Measurements from ENCODE around the gene TSPAN10.
"Not testable (repeated sequence)": the region's sequence is repeated elsewhere in the genome, so short reads cannot be mapped to it uniquely, and the experiment has no call there.

TSPAN10 gene

DNA sequence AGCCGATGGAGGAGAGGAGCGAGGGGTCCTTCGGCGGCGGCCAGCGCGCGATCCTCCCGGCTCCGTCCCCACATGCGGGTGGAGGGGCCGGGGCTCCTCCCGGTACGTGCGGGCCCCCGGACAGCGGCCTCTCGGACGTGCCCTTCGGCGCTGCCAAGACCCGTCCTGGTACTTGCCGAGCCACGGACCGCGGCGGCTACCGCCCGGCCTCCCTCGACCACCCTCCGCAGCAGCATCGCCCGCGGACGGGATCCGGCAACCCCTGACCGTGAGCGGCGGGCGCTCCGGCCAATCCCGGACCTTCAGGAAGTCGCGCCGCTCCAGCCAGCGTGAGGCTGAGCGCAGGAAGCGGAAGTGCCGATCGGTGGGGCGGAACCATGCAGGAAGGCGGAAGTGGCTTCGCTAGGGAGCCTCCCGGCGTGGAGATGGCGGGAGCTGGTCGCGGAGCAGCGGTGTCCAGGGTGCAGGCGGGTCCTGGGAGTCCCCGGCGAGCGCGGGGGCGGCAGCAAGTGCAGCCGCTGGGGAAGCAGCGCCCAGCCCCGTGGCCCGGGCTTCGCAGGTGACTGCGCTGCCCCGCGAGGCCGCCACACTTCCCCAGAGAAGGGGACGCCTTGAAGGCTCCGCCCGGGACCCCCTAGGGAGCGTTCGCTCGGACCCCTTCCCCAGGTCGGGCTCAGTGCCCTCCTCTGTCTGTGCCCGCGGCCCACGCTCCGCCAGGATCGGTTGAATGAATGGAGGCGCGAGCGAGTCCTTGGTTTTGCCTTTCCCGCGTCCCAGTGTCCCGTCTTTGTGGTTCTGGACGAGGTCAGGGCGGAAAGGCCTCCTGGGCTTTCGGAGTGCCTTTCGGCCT lies 29.6 kb downstream of the TSPAN10 start, which contains the start of the genes CCDC137 and OXLD1:
CCDC137 (plus strand) TSS at position 396 of the 850 bp plus-strand sequence; CDS start at position 426, 30 bp downstream.
OXLD1 (minus strand) TSS at position 264 of the 850 bp plus-strand sequence; CDS start at position 236, 28 bp downstream.
- Mint-ChIP-seq H3K4me3 (peak within 1 kb of the TSS; percentile 92 to 97), H3K27ac (peak within 1 kb of the TSS; percentile 94 to 98), H3K4me1 (peaks cover 73% of the 10 kb centered on the region), H3K9me3 (no peaks in the 10 kb centered on the region), H3K27me3 (no peaks in the 10 kb centered on the region)
- DNase-seq (peak; percentile 90 to 95), ATAC-seq (peak; percentile 95)

DNA sequence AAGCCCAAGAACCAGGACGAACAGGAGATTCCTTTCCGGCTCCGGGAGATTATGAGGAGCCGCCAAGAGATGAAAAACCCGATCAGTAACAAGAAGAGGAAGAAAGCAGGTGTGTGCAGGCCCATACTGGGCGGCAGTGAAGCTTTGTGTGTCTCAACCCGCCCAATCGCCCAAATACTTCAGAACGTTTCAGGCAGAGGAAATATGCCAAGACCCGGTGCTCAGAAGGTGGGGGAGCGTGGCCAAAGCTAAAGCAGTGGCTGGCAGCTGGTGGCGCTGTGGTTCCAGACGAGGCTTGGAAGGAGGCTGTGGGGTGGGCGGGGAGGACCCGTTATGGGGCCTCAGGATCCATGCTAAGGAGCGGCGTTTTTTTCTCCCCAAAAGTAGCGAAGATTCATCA lies 30.8 kb downstream of the TSPAN10 start:
- no peak for ATAC-seq
- DNase-seq: no peak
- Mint-ChIP-seq H3K4me3 (peak overlapping the region; percentile 92 to 97), H3K9me3 (no peaks in the 10 kb centered on the region), H3K27me3 (no peaks in the 10 kb centered on the region), H3K4me1 (peaks cover 76% of the 10 kb centered on the region), H3K27ac (peak overlapping the region; percentile 15 to 87)

DNA sequence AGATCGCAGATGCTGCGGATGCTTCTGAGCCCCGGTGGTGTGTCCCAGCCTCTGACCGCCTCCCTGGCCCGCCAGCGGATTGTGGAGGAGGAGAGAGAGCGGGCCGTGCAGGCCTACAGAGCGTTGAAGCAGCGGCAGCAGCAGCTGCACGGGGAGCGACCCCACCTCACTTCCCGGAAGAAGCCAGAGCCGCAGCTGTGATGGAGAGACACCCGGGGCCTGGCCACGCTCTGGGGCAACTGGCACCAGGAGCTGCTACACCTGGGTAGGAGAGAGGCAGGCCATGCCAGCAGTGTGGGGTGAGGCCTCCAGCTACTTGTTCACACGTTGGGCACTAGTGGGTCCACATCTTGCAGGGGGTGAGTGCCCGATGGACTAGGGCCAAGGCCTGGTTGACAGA lies 35.5 kb downstream of the TSPAN10 start:
- DNase-seq (no peak), ATAC-seq (no peak)
- H3K27me3 Mint-ChIP-seq: no peaks in the 10 kb centered on the region
- no peak overlapping the region for H3K4me3 Mint-ChIP-seq
- H3K9me3 Mint-ChIP-seq: no peaks in the 10 kb centered on the region
- H3K27ac Mint-ChIP-seq: no peak overlapping the region
- H3K4me1 Mint-ChIP-seq: peaks cover 50% of the 10 kb centered on the region

DNA sequence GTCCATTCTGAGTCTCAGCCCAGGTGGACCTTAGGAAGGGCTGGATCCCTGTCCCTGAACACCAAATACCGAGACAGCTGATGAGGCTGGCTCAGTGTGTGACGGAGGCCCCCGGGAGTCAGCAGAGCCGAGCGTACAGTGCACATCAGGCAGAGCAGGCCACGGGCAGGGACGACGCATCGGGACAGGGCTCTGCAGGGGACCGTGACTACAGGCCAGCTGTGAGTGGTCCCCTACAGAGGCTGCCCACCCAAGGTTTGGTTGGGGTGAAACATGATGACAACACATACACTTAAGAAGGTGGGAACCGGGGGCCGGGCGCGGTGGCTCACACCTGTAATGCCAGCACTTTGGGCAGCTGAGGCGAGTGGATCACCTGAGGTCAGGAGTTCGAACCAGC lies 36.0 kb downstream of the TSPAN10 start:
- H3K4me1 Mint-ChIP-seq: peaks cover 46% of the 10 kb centered on the region
- no peaks in the 10 kb centered on the region for H3K27me3 Mint-ChIP-seq
- ATAC-seq (no peak), DNase-seq (no peak)
- no peak overlapping the region for H3K27ac Mint-ChIP-seq
- H3K9me3 Mint-ChIP-seq: no peaks in the 10 kb centered on the region
- H3K4me3 Mint-ChIP-seq: no peak overlapping the region

DNA sequence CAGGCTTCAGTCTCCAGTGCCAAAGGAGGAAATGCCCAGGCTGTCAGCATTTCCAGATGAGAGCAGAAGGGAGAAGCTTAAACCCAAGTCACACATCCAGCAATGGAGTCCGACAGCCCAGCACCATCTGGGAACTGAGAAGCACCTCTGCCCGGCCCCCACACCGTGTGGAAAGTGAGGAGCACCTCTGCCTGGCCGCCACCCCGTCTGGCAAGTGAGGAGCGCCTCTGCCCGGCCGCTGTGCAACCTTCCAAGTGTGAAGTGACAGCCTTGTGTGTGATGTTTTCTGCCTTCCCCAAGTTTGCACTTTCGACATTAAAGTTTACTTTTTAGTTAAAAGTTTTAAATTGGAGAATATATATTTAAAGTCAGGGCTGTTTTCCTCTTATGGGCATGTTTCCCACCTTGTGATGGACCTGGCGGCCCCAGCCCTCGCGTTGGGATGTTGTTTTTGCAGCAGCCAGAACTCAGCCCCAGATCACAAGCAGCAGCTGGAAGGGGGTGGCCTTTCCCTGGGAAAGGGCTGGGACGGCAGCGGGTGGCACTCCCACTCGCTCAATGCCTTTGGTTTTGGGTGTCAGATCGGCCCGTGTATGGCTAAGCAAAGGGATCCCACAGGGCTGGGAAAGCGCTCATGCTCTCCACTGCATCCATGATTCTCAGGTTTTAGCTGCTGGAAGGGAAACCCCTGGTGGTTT lies 36.7 kb downstream of the TSPAN10 start:
- Mint-ChIP-seq H3K4me1 (peaks cover 38% of the 10 kb centered on the region), H3K9me3 (no peaks in the 10 kb centered on the region), H3K4me3 (no peak overlapping the region), H3K27ac (no peak overlapping the region), H3K27me3 (no peaks in the 10 kb centered on the region)
- no peak for ATAC-seq
- DNase-seq: no peak

DNA sequence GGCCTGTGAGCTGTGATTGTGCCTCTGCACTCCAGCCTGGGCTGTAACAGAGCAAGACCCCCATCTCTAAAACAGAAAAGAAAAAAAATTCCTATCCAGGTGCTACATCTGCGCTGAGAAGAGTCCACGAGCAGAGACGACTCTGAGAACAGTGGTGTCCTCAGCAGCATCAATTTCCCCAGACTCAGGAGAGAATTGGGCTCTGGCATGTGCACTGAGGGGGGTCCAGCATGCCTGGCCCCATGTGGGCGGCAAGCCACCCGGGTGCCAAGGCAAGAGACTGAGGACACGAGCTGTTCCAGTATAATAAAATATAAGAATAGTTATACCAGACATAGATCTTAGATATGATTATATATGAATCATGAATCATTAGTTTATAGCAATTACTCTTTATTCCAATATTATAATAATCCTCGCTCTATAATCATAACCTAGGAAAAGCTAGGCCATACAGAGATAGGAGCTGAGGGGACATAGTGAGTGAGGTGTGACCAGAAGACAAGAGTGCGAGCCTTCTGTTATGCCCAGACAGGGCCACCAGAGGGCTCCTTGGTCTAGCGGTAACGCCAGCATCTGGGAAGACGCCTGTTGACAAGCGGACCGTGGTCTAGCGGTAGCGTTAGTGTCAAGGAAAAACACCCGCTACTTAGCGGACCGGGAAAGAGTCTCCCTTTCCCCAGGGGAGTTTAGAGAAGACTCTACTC lies 38.7 kb downstream of the TSPAN10 start:
- not testable (repeated sequence) for ATAC-seq, H3K9me3 Mint-ChIP-seq, H3K4me3 Mint-ChIP-seq, H3K27me3 Mint-ChIP-seq, H3K27ac Mint-ChIP-seq
- peak; percentile 30 to 44 for DNase-seq
- peaks cover 24% of the 10 kb centered on the region for H3K4me1 Mint-ChIP-seq

DNA sequence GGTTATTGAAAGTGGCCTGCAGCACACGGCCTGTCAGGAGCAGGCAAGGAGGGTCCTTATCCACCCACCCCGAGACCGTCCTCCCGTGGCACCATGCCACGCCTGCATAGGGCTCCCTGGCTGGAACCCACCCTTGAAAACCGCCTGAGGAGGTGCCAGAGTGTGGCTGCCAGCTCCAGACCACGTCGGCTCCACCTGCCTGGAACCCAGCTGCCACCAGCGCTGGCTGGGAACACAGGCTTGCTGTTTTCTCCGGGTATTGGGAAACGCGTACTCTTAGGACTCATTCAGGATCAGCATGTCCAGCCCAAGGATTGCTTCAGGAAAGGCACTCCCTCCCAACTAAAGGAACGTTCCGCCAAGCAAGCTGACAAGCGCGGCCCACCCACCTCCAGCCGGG lies 39.9 kb downstream of the TSPAN10 start:
- Mint-ChIP-seq H3K4me3 (no peak overlapping the region), H3K4me1 (peaks cover 30% of the 10 kb centered on the region), H3K9me3 (no peaks in the 10 kb centered on the region), H3K27ac (peak overlapping the region in 1 of 2 donors; percentile 31), H3K27me3 (no peaks in the 10 kb centered on the region)
- ATAC-seq: no peak
- DNase-seq: no peak

DNA sequence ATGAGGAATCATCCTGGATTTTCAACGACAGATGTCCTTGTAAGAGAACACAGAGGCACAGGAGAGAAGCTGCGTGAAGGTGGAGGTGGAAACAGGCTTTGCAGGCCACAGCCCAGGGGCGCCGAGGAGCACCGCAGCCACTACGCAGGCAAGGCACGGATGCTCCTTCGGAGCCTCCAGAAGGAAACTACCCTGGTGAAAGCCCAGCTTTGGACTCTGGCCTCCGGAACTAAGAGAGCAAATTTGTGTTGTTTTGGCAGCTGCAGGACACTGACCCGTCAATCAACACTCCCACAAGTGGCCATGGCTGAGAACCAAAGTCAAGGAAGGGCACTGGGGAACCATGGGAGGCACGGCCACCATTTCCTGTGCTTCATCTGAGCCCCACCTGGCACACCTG lies 43.2 kb downstream of the TSPAN10 start:
- H3K4me1 Mint-ChIP-seq: peaks cover 35% of the 10 kb centered on the region
- no peak overlapping the region for H3K27ac Mint-ChIP-seq
- no peaks in the 10 kb centered on the region for H3K9me3 Mint-ChIP-seq
- no peak overlapping the region for H3K4me3 Mint-ChIP-seq
- DNase-seq (no peak), ATAC-seq (no peak)
- H3K27me3 Mint-ChIP-seq: no peaks in the 10 kb centered on the region

DNA sequence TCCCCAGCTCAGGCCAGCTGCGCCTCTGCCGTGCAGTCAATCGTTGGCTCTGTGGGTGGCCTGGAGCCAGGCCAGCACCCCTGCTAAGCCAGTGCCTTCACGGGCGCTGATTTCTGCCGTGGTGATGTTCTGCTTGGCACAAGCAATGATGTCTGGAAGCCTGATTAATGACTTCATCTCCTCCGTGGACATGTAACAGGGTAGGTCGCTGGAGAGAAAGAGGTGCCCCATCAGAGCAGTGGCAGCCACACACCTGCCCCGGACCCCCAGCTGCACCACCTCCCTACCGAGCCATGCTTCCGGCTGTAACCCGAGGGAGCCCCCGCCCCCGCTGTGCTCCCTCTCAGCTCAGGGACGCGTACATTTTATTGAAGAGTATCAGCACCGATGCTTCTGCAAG lies 44.7 kb downstream of the TSPAN10 start:
- peak overlapping the region in 1 of 2 donors; percentile 64 for H3K4me3 Mint-ChIP-seq
- peak overlapping the region in 1 of 2 donors; percentile 48 for H3K27ac Mint-ChIP-seq
- ATAC-seq (no peak), DNase-seq (no peak)
- no peaks in the 10 kb centered on the region for H3K27me3 Mint-ChIP-seq
- no peaks in the 10 kb centered on the region for H3K9me3 Mint-ChIP-seq
- peaks cover 42% of the 10 kb centered on the region for H3K4me1 Mint-ChIP-seq

DNA sequence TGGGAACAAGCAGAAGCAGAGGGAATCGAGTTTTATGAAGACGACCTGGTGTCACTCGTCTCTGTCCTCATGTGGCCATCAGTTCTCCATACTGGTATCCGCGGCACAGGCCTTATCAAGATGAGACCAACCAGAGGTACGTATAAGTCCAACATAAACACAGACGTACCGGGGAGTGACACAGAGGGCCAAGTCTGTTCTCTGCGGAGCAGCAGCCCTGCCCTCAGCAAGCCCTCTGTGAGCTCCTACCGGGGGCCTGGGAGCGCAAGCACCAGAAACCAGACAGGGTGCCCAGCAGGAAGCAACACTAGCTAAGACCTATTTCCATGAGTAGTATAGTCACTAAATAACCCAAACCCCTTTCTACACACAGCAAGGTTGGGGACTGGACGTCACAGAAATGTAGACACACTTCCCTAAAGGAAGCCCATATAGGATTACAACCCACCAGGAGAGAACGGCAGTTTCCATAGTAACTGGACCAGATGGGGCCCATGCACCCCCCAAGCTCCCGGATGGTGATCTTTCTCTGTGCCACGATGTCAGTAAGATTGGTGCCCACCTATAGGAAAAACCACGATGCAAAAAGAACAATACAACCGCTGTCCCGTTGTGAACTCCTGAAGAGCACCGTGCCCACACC lies 45.7 kb downstream of the TSPAN10 start:
- ATAC-seq (no peak), DNase-seq (no peak)
- Mint-ChIP-seq H3K27me3 (no peaks in the 10 kb centered on the region), H3K27ac (peak overlapping the region; percentile 81 to 89), H3K4me1 (peaks cover 52% of the 10 kb centered on the region), H3K9me3 (no peaks in the 10 kb centered on the region), H3K4me3 (peak overlapping the region; percentile 94 to 95)

DNA sequence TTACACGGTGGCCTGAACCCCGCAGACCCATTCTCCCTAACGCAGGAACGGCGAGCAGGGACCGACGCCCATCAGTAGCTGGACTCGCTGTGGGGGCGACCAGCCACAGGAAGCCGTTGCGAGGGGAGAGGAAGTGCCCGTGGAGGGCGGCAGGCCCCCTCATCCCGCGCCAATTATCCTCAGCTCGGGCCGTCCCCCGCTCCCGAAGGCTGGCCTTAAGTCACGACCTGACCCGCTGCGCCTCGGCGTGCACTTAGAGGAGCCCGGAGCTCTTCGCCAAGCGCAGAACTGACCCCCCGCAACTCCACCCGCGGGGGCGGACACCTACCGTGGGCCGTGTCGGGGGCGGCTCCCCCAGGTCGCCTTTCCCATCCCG lies 46.2 kb downstream of the TSPAN10 start:
- Mint-ChIP-seq H3K9me3 (no peaks in the 10 kb centered on the region), H3K27ac (peak overlapping the region; percentile 81 to 89), H3K4me1 (peaks cover 53% of the 10 kb centered on the region), H3K27me3 (no peaks in the 10 kb centered on the region), H3K4me3 (peak overlapping the region; percentile 94 to 95)
- DNase-seq (no peak), ATAC-seq (no peak)

DNA sequence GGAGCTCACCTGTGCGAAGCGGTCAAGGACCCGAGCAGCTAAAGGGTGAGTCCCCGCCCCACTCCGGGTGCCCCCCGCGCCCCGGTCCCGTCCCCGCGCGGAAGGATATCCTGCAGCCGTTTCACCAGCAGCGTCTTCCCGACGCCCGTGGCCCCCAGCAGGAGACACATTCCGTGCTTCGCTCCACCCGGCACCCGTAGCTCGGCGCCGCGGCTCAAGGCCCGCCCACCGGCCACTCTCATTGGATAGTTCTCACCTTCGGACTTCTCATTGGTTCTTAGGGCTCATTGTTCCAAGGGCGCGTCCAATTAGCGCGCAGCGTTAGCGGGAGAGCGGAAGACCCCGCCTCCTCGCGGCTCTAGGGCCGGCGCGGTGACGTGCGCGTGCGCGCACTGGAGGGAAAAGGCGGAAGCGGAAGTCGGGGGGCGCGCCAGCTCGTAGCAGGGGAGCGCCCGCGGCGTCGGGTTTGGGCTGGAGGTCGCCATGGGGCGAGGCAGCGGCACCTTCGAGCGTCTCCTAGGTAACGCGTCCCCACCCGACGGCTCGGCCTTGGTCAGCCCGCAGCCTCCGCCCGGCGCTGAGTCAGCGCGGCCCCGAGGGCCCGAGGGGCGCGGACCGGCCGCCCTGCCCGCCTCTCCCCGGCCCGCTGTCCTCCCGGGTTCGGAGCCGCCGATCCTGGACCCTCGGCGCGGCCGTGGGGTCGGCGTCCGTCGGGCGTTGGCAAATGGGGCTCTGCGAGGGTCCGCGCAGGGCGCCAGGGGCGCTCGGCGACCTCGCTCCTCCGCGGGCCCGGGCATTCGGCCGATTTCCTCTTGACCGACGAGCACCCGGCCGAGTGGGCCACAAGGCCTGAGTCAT lies 46.8 kb downstream of the TSPAN10 start, which contains the start of the genes ARL16 and HGS:
ARL16 (minus strand) TSS at position 214 of the 858 bp plus-strand sequence; CDS start at position 170, 44 bp downstream.
HGS (plus strand) TSS at position 428 of the 858 bp plus-strand sequence; CDS start at position 484, 56 bp downstream.
- DNase-seq: peak; percentile 98 to 99
- Mint-ChIP-seq H3K27ac (peak within 1 kb of the TSS; percentile 93 to 97), H3K9me3 (no peaks in the 10 kb centered on the region), H3K27me3 (no peaks in the 10 kb centered on the region), H3K4me3 (peak within 1 kb of the TSS; percentile 94 to 95), H3K4me1 (peaks cover 55% of the 10 kb centered on the region)
- ATAC-seq: peak; percentile 97

DNA sequence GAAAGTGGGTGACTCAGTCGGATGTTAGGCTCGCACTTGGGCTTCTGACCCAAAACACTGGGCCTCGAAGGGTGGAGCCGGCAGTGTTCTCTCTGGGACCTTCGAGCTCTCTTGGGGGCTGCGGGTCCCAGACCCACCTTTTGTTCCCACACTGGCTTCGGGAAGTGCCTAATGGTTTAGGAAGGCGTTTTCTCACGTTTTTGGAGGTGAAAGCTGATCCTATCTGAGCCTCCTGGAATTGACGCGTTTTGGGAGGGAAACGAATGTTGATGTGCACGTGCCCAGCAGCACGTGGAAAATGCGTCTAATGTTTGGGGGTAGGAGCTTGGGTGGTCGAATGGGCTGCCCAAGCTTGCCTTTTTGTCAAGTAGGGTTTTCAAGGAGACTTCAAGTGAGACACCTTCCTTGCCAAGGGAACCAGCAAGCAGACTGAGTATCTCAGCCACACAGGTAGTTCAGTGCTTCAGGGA lies 47.5 kb downstream of the TSPAN10 start:
- Mint-ChIP-seq H3K9me3 (no peaks in the 10 kb centered on the region), H3K4me1 (peaks cover 62% of the 10 kb centered on the region), H3K27ac (peak overlapping the region; percentile 93 to 97), H3K4me3 (peak overlapping the region; percentile 94 to 95), H3K27me3 (no peaks in the 10 kb centered on the region)
- DNase-seq (no peak), ATAC-seq (peak; percentile 24)

DNA sequence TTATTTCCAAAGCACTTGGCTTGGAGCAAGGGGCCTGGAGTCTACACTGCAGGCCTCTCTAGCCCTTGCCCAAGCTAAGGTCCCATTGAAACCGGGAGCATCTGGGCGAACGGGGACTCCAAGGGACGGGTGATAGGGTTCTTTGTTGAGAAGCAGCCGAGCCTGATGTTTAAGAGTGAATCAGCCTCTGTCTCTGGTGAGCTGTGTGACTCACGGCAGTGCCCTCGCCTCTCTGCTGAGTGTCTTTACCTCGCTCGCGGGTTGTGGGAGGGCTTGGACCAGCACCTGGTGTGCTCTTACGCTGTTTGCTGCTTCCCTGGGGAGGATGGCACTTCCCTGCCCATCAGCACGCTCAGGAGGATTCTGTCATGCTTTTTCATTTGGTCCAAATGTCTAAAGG lies 48.1 kb downstream of the TSPAN10 start:
- peak overlapping the region; percentile 94 to 95 for H3K4me3 Mint-ChIP-seq
- DNase-seq: no peak
- H3K27me3 Mint-ChIP-seq: no peaks in the 10 kb centered on the region
- peaks cover 63% of the 10 kb centered on the region for H3K4me1 Mint-ChIP-seq
- H3K27ac Mint-ChIP-seq: peak overlapping the region in 1 of 2 donors; percentile 97
- ATAC-seq: no peak
- no peaks in the 10 kb centered on the region for H3K9me3 Mint-ChIP-seq

Measured in stimulated activated naive CD8-positive, alpha-beta T cell treated with anti-CD3 and anti-CD28 coated beads, Interleukin-15, amount 100 ng/mL, for 72 hours (primary cell).